Dedifferentiated amniotic fluid mesenchymal stem cell (primary cell): ENCODE data around the gene FBRSL1.

Experiments used
- DNase-seq: peaks from one replicate; pipeline ENCODE4 v3.0.0-alpha.2; 2016; ENCODE audit errors: extremely low spot score

The FBRSL1 gene

GRCh38 chr12:132511516-132512196 lies 21.7 kb downstream of the FBRSL1 start:
- no peak for DNase-seq

- no peak for DNase-seq
Observed at GRCh38 chr12:132512197-132513069, 22.5 kb downstream of the FBRSL1 start.

- no peak for DNase-seq
Observed at GRCh38 chr12:132513070-132513398, 23.1 kb downstream of the FBRSL1 start.

GRCh38 chr12:132513458-132514135 lies 23.6 kb downstream of the FBRSL1 start:
- no peak for DNase-seq

- no peak for DNase-seq
Observed at GRCh38 chr12:132514216-132514820, 24.4 kb downstream of the FBRSL1 start.

- DNase-seq, result no peak
Observed at GRCh38 chr12:132514838-132515237, 24.9 kb downstream of the FBRSL1 start.

GRCh38 chr12:132516095-132517012 lies 26.4 kb downstream of the FBRSL1 start:
- no peak for DNase-seq

- DNase-seq, result no peak
Observed at GRCh38 chr12:132517013-132517739, 27.2 kb downstream of the FBRSL1 start.

GRCh38 chr12:132517740-132518100 lies 27.8 kb downstream of the FBRSL1 start:
- DNase-seq, result no peak

GRCh38 chr12:132518354-132518992 lies 28.5 kb downstream of the FBRSL1 start:
- DNase-seq, result no peak

- DNase-seq, result no peak
Observed at GRCh38 chr12:132520421-132521199, 30.7 kb downstream of the FBRSL1 start.

GRCh38 chr12:132521200-132521580 lies 31.2 kb downstream of the FBRSL1 start:
- no peak for DNase-seq

- no peak for DNase-seq
Observed at GRCh38 chr12:132521712-132522292, 31.9 kb downstream of the FBRSL1 start.

GRCh38 chr12:132522592-132523380 lies 32.8 kb downstream of the FBRSL1 start:
- DNase-seq, result no peak

GRCh38 chr12:132523576-132524331 lies 33.8 kb downstream of the FBRSL1 start:
- DNase-seq, result peak; percentile 38

- DNase-seq, result no peak
Observed at GRCh38 chr12:132524405-132524804, 34.5 kb downstream of the FBRSL1 start.
